NCI-H128 (cell line): Measurements from ENCODE around the gene PKD2.

Source experiments
- DNase-seq: peaks from one replicate; lab custom pipeline; 2025; ENCODE audit not compliant: unreplicated experiment; lab: John Stamatoyannopoulos, UW

The PKD2 gene

GRCh38 chr4:88007304-88008121 lies at the start of gene PKD2:
TSS of gene PKD2 (plus strand) at chr4:88007635. CDS start at chr4:88007734, 99 bp downstream.
- peak; percentile 16 for DNase-seq

- DNase-seq, result no peak
These were observed 45.4 kb upstream of the PKD2 start for GRCh38 chr4:87961993-87962392.

- no peak for DNase-seq
These were observed 44.9 kb upstream of the PKD2 start for GRCh38 chr4:87962398-87963146.

- no peak for DNase-seq
These were observed 41.9 kb upstream of the PKD2 start for GRCh38 chr4:87965501-87965975.

GRCh38 chr4:87966095-87966496 lies 41.3 kb upstream of the PKD2 start:
- DNase-seq, result no peak

- DNase-seq, result no peak
These were observed 40.2 kb upstream of the PKD2 start for GRCh38 chr4:87967193-87967592.

- DNase-seq, result no peak
These were observed 37.3 kb upstream of the PKD2 start for GRCh38 chr4:87970121-87970520.

GRCh38 chr4:87971866-87972265 lies 35.6 kb upstream of the PKD2 start:
- no peak for DNase-seq

GRCh38 chr4:87973283-87974169 lies 33.9 kb upstream of the PKD2 start:
- DNase-seq, result peak; percentile 8

GRCh38 chr4:87974856-87975462 lies 32.5 kb upstream of the PKD2 start:
- no peak for DNase-seq

- no peak for DNase-seq
These were observed 32.0 kb upstream of the PKD2 start, which contains the start of gene SPP1 for GRCh38 chr4:87975466-87975865. TSS of gene SPP1 (plus strand) at chr4:87975714. CDS start at chr4:87976896, 1,182 bp downstream.

GRCh38 chr4:87977521-87978278 lies 29.7 kb upstream of the PKD2 start:
- no peak for DNase-seq

- no peak for DNase-seq
These were observed 28.8 kb upstream of the PKD2 start for GRCh38 chr4:87978681-87979080.

- no peak for DNase-seq
These were observed 27.6 kb upstream of the PKD2 start for GRCh38 chr4:87979810-87980209.

- DNase-seq, result no peak
These were observed 25.9 kb upstream of the PKD2 start for GRCh38 chr4:87981486-87981885.

GRCh38 chr4:87982036-87982435 lies 25.4 kb upstream of the PKD2 start:
- DNase-seq, result no peak

- DNase-seq, result no peak
These were observed 24.9 kb upstream of the PKD2 start for GRCh38 chr4:87982446-87983010.

- DNase-seq, result no peak
These were observed 23.4 kb upstream of the PKD2 start for GRCh38 chr4:87983996-87984395.

GRCh38 chr4:87985097-87985886 lies 22.1 kb upstream of the PKD2 start:
- DNase-seq, result peak; percentile 11
